H1 (cell line): ENCODE measurements around the gene ACTBL2. TPM values are rescaled to one million over a fixed set of nuclear protein-coding genes. Genes with fewer than 3 reads are reported as not detected.

Experiments
- CHD7 ChIP-seq: fragments of 300-600 bp; sonication (generic); IDR thresholded peaks from 2 replicates; pipeline ENCODE4 v1.7.1; 2012; ENCODE audit warnings: low read length, moderate library complexity, mild to moderate bottlenecking, inconsistent platforms; ENCODE audit not compliant: insufficient replicate concordance
- CTCF ChIP-seq, 3 experiments: IDR thresholded peaks; 1 replicate in 2 of 3; 2 replicates in 1 of 3; pipeline versions ENCODE4 v1.5.1 to v1.6.1; 2011; ENCODE audit warnings: low read length in 3 of 3, mild to moderate bottlenecking in 3 of 3, inconsistent platforms in 2 of 3, low read depth in 1 of 3, moderate library complexity in 1 of 3; ENCODE audit not compliant: insufficient read depth in 1 of 3; ENCODE audit errors: control extremely low read depth in 1 of 3
- EZH2 ChIP-seq: fragments of 200-600 bp; sonication (generic); IDR thresholded peaks from 2 replicates; pipeline ENCODE4 v1.7.1; 2012; ENCODE audit warnings: low read depth, mild to moderate bottlenecking, moderate library complexity, low read length, inconsistent platforms; ENCODE audit not compliant: severe bottlenecking
- GTF2F1 ChIP-seq: IDR thresholded peaks from 2 replicates; pipeline ENCODE4 v1.6.1; 2012; ENCODE audit warnings: low read depth, low read length, improper control_type of control experiment, borderline replicate concordance
- POLR2AphosphoS5 ChIP-seq: IDR thresholded peaks from 2 replicates; pipeline ENCODE4 v1.6.1; 2011; ENCODE audit warnings: low read depth, low read length
- polyA plus RNA-seq, 7 experiments: library from polyadenylated mRNA; depleted of rRNA in 3 of 7; stranded (reverse) in 5 of 7; unstranded in 2 of 7; fragments of >200 nt in 5 of 7; fragments of 200-250 nt in 2 of 7; gene quantifications; 1 replicate in 5 of 7; 2 replicates in 1 of 7; 4 replicates in 1 of 7; pipeline versions ENCODE4 v1.2.1 to v1.2.3, GENCODE V29; 2011 to 2013; ENCODE audit warnings: missing spikeins in 2 of 7, mixed read lengths in 2 of 7
- total RNA-seq: library from RNA; stranded (reverse); fragmentation: NEBNext Ultra II Directional; extraction: Animal tissue kit (Norgen Biotek cat#: 25700); gene quantifications from 2 replicates; pipeline ENCODE4 v1.2.1, GENCODE V29; 2021

ACTBL2 gene
- total and polyA plus RNA-seq, 2 of the 8 experiments (the other 6 are each of a cell fraction or from before 2014, with no cell fraction given): not detected

GRCh38 chr5:57513785-57514184 is 31.2 kb upstream of the ACTBL2 start (continued):
- TF ChIP-seq EZH2 (no peak), GTF2F1 (no peak), POLR2AphosphoS5 (no peak), CHD7 (no peak), CTCF (IDR thresholded peaks at IDR 0.05; ENCODE audit: control extremely low read depth in 1 of 3, insufficient read depth in 1 of 3, low read depth in 1 of 3, low read length in 3 of 3) (no peak)
